GM12878 (cell line): ENCODE data around the gene ALS2. TPM values are rescaled to one million over a fixed set of nuclear protein-coding genes. Genes with fewer than 3 reads are reported as not detected.

Experiments
- ATAC-seq: fragments of 200-7000 bp; cut with Tn5 transposase; 3 replicates; pipeline ENCODE4 v1.9.1; 2020; ENCODE audit warnings: mild to moderate bottlenecking, moderate library complexity
- BruUV-seq: library from RNA; stranded (reverse); fragments of 400-500 nt; replicated peaks from 2 replicates; lab custom pipeline; 2021; lab: Mats Ljungman, UMichigan
- CTCF ChIA-PET: fragments of 300-600 bp; sonication (Branson Sonifier 250); formaldehyde crosslinking; extraction: SDS; loops from one replicate; lab custom pipeline; 2021; ENCODE audit warnings: inconsistent platforms; lab: Yijun Ruan, JAX
- POLR2A ChIA-PET: fragments of 350-600 bp; formaldehyde crosslinking; extraction: SDS; loops from one replicate; lab custom pipeline; 2021; ENCODE audit warnings: inconsistent platforms; lab: Charles Lee
- RAD21 ChIA-PET: fragments of 300-600 bp; sonication (Branson Sonifier 250); formaldehyde crosslinking; loops from one replicate; lab custom pipeline; 2023; ENCODE audit warnings: antibody characterized with exemption; ENCODE audit not compliant: unreplicated experiment; lab: Charles Lee
- SMC1A ChIA-PET: fragments of 300-600 bp; sonication (Branson Sonifier 250); formaldehyde crosslinking; loops from one replicate; lab custom pipeline; 2023; ENCODE audit not compliant: unreplicated experiment, uncharacterized antibody; lab: Charles Lee
- DNase-seq: peaks from one replicate; pipeline ENCODE4 v3.0.0-alpha.2; 2011; ENCODE audit warnings: low read depth, low spot score
- FAIRE-seq: peaks from 3 replicates; lab custom pipeline; 2011; peaks lifted over from hg19 to GRCh38; lab: Jason Lieb, UNC
- H2AFZ ChIP-seq: 2 replicates; pipeline ENCODE4 v1.6.0; 2011; ENCODE audit warnings: low read depth, low read length, control low read depth; ENCODE audit not compliant: control insufficient read depth
- H3K27ac ChIP-seq: 2 replicates; pipeline ENCODE4 v1.5.1; 2011; ENCODE audit warnings: control low read depth; ENCODE audit not compliant: control insufficient read depth, insufficient read depth
- H3K27me3 ChIP-seq, 2 experiments: replicated peaks in 1 of 2; 2 replicates each; pipeline versions ENCODE4 v1.6.0 to v1.6.1; 2011; ENCODE audit warnings: low read length in 1 of 2; ENCODE audit not compliant: control insufficient read depth in 2 of 2, insufficient read depth in 2 of 2
- H3K36me3 ChIP-seq, 2 experiments: 2 replicates each; pipeline ENCODE4 v1.5.1; 2011; ENCODE audit warnings: low read length in 1 of 2; ENCODE audit not compliant: control insufficient read depth in 2 of 2, insufficient read depth in 2 of 2
- H3K4me1 ChIP-seq: 2 replicates; pipeline ENCODE4 v1.6.1; 2011; ENCODE audit warnings: mild to moderate bottlenecking, low read length, moderate library complexity, mixed read lengths; ENCODE audit not compliant: control insufficient read depth, insufficient read depth
- H3K4me2 ChIP-seq: 2 replicates; pipeline ENCODE4 v1.6.0; 2011; ENCODE audit warnings: control low read depth; ENCODE audit not compliant: control insufficient read depth, insufficient read depth
- H3K4me3 ChIP-seq: fragments of 200-600 bp; sonication (generic); 2 replicates; pipeline ENCODE4 v1.5.1; 2016
- H3K79me2 ChIP-seq: 2 replicates; pipeline ENCODE4 v1.6.0; 2011; ENCODE audit warnings: low read length; ENCODE audit not compliant: control insufficient read depth, insufficient read depth
- H3K9ac ChIP-seq: 2 replicates; pipeline ENCODE4 v1.8.0; 2011; ENCODE audit warnings: low read length, control low read depth, mixed read lengths; ENCODE audit not compliant: control insufficient read depth, insufficient read depth
- H3K9me3 ChIP-seq: replicated peaks from 3 replicates; pipeline ENCODE4 v1.5.1; 2011; ENCODE audit warnings: mild to moderate bottlenecking, low read length; ENCODE audit not compliant: control insufficient read depth, insufficient read depth
- H4K20me1 ChIP-seq: 2 replicates; pipeline ENCODE4 v1.6.0; 2011; ENCODE audit not compliant: control insufficient read depth, insufficient read depth
- ATF7 ChIP-seq: fragments of 450-650 bp; IDR thresholded peaks from 2 replicates; pipeline ENCODE4 v1.6.1; 2016; ENCODE audit warnings: low read depth, mild to moderate bottlenecking
- BHLHE40 ChIP-seq, 2 experiments: fragments of 450-650 bp in 1 of 2; IDR thresholded peaks; 2 replicates each; pipeline ENCODE4 v1.6.1; 2011 to 2017; ENCODE audit warnings: low read depth in 2 of 2, borderline replicate concordance in 1 of 2, improper control_type of control experiment in 1 of 2, low read length in 1 of 2, mild to moderate bottlenecking in 1 of 2
- CBFB ChIP-seq: IDR thresholded peaks from 2 replicates; pipeline ENCODE4 v1.6.1; 2016; ENCODE audit warnings: antibody characterized with exemption, low read depth
- CREB1 ChIP-seq: IDR thresholded peaks from 2 replicates; pipeline ENCODE4 v1.6.1; 2012; ENCODE audit warnings: low read depth, mild to moderate bottlenecking, inconsistent platforms
- GABPA ChIP-seq: IDR thresholded peaks from 2 replicates; pipeline ENCODE4 v1.6.1; 2014; ENCODE audit warnings: antibody characterized with exemption, low read depth, mild to moderate bottlenecking, inconsistent platforms
- IKZF1 ChIP-seq: fragments of 450-650 bp; conservative IDR thresholded peaks from 2 replicates; pipeline ENCODE4 v1.6.1; 2017; ENCODE audit warnings: antibody characterized with exemption, mild to moderate bottlenecking
- JUNB ChIP-seq: IDR thresholded peaks from 2 replicates; pipeline ENCODE4 v1.6.1; 2016; ENCODE audit warnings: antibody characterized with exemption, mild to moderate bottlenecking
- LARP7 ChIP-seq: fragments of 450-650 bp; IDR thresholded peaks from 2 replicates; pipeline ENCODE4 v1.6.1; 2017; ENCODE audit warnings: mild to moderate bottlenecking
- NR2F1 ChIP-seq: fragments of 450-650 bp; conservative IDR thresholded peaks from 2 replicates; pipeline ENCODE4 v1.6.1; 2017; ENCODE audit warnings: mild to moderate bottlenecking
- PAX8 ChIP-seq: fragments of 450-650 bp; IDR thresholded peaks from 2 replicates; pipeline ENCODE4 v1.6.1; 2017; ENCODE audit warnings: mild to moderate bottlenecking, moderate library complexity
- RB1 ChIP-seq: fragments of 450-650 bp; formaldehyde crosslinking; IDR thresholded peaks from 2 replicates; pipeline ENCODE4 v1.6.1; 2017; ENCODE audit warnings: mild to moderate bottlenecking, borderline replicate concordance
- RBBP5 ChIP-seq: fragments of 200-600 bp; sonication (generic); conservative IDR thresholded peaks from 2 replicates; pipeline ENCODE4 v1.6.1; 2016
- ZNF217 ChIP-seq: fragments of 450-650 bp; IDR thresholded peaks from 2 replicates; pipeline ENCODE4 v1.6.1; 2017; ENCODE audit warnings: antibody characterized with exemption, mild to moderate bottlenecking
- WGBS: methylation state at CpG from one replicate; pipeline ENCODE4 v1.1.6; 2016; ENCODE audit warnings: low lambda C conversion rate; ENCODE audit not compliant: insufficient replicate concordance, insufficient coverage; ENCODE audit errors: missing lambda C conversion rate; 5-methylcytosine and 5-hydroxymethylcytosine counted together
- in situ Hi-C: fragments of 300-500 bp; cut with MboI; formaldehyde crosslinking; loops from 9 replicates; pipeline ENCODE4 v1.14.3; 2018; ENCODE audit warnings: mixed read lengths
- intact Hi-C: fragments of 100-400 bp; cut with micrococcal nuclease; formaldehyde crosslinking; loops from one replicate; pipeline ENCODE4 v1.14.2; 2022; ENCODE audit not compliant: unreplicated experiment
- polyA plus RNA-seq, 11 experiments: library from polyadenylated mRNA; depleted of rRNA in 4 of 11; unstranded in 6 of 11; stranded (reverse) in 5 of 11; fragments of >200 nt; fragmentation: Nextera tagmentation in 4 of 11; fragmentation: Illumina TruSeq in 1 of 11; extraction: Ambion mirVana in 4 of 11; extraction: Trizol in 1 of 11; gene quantifications; 1 replicate in 1 of 11; 2 replicates in 10 of 11; pipeline versions ENCODE4 v1.2.1 to v1.2.3, GENCODE V29; 2011 to 2016; ENCODE audit warnings: inconsistent platforms in 2 of 11, missing spikeins in 2 of 11, low read depth in 1 of 11
- total RNA-seq, 4 experiments: library from RNA; depleted of rRNA in 3 of 4; stranded (reverse); fragments of >200 nt in 3 of 4; fragmentation: Illumina TruSeq in 1 of 4; extraction: Trizol in 1 of 4; gene quantifications; 2 replicates each; pipeline versions ENCODE4 v1.2.1 to v1.2.3, GENCODE V29; 2013 to 2021
- TF ChIP-seq, protein P1 (sequence below): fragments of 450-650 bp; formaldehyde crosslinking; IDR thresholded peaks from 2 replicates; pipeline ENCODE4 v1.4.0; 2022; ENCODE audit warnings: mild to moderate bottlenecking, moderate library complexity
- TF ChIP-seq, protein P2 (sequence below): IDR thresholded peaks from 2 replicates; pipeline ENCODE4 v1.6.1; 2011; ENCODE audit warnings: borderline replicate concordance, low read depth, mild to moderate bottlenecking, moderate library complexity, low read length; ENCODE audit not compliant: insufficient read depth, poor library complexity, severe bottlenecking
- TF ChIP-seq, protein P3 (sequence below): fragments of 450-650 bp; IDR thresholded peaks from 2 replicates; pipeline ENCODE4 v1.6.1; 2014; ENCODE audit warnings: mild to moderate bottlenecking
- TF ChIP-seq, protein P4 (sequence below): fragments of 450-650 bp; IDR thresholded peaks from 2 replicates; pipeline ENCODE4 v1.6.1; 2016; ENCODE audit warnings: mild to moderate bottlenecking

The ALS2 gene
- total and polyA plus RNA-seq, 10 of the 15 experiments (the other 5 are each of a cell fraction or from before 2014, with no cell fraction given): 2.4 to 10.4 (median 7.7) TPM

GRCh38 chr2:201781557-201782051 is 871 bp upstream of the ALS2 start:
- ChIA-PET SMC1A (interaction anchor here (1.6 kb wide), 1 partner anchor 23 kb away, joined by 5 read pairs; no protein-coding TSS in a partner anchor), POLR2A (interaction anchor here (0.5 to 1.2 kb wide), 4 partner anchors 12 to 330 kb away, joined by 3 to 8 read pairs (median 4); partner anchors contain the start of genes STRADB and TRAK2), CTCF (interaction anchor here (0.7 to 1.3 kb wide), 3 partner anchors 78 to 398 kb away, joined by 3 read pairs; no protein-coding TSS in a partner anchor), RAD21 (interaction anchor here (1.4 to 1.5 kb wide), 2 partner anchors 23 to 139 kb away, joined by 5 read pairs; partner anchors contain the start of gene TMEM237)
- intact Hi-C loops: loop anchor here (10.0 kb wide), 1 partner anchor 547 kb away; no protein-coding TSS in a partner anchor
- no peaks in the 10 kb centered on the region; the same call in none of the 2 replicates for H3K79me2 ChIP-seq
- DNase-seq (no peak), ATAC-seq (peak; percentile 15), FAIRE-seq (peak; percentile 27)
- in situ Hi-C loops: no loop called here
- H3K36me3 ChIP-seq: no peaks in the 10 kb centered on the region
- H3K9me3 ChIP-seq: no peaks in the 10 kb centered on the region
- no peaks in the 10 kb centered on the region for H3K27me3 ChIP-seq
- H3K4me1 ChIP-seq: no peaks in the 10 kb centered on the region
- peak overlapping the region; percentile 98 for H3K4me2 ChIP-seq
- WGBS: 28% methylated on average over 15 of the region's 15 CpGs
- peak overlapping the region; percentile 94 for H2AFZ ChIP-seq
- H3K9ac ChIP-seq: peak overlapping the region; percentile 55
- TF ChIP-seq, protein P1, sequence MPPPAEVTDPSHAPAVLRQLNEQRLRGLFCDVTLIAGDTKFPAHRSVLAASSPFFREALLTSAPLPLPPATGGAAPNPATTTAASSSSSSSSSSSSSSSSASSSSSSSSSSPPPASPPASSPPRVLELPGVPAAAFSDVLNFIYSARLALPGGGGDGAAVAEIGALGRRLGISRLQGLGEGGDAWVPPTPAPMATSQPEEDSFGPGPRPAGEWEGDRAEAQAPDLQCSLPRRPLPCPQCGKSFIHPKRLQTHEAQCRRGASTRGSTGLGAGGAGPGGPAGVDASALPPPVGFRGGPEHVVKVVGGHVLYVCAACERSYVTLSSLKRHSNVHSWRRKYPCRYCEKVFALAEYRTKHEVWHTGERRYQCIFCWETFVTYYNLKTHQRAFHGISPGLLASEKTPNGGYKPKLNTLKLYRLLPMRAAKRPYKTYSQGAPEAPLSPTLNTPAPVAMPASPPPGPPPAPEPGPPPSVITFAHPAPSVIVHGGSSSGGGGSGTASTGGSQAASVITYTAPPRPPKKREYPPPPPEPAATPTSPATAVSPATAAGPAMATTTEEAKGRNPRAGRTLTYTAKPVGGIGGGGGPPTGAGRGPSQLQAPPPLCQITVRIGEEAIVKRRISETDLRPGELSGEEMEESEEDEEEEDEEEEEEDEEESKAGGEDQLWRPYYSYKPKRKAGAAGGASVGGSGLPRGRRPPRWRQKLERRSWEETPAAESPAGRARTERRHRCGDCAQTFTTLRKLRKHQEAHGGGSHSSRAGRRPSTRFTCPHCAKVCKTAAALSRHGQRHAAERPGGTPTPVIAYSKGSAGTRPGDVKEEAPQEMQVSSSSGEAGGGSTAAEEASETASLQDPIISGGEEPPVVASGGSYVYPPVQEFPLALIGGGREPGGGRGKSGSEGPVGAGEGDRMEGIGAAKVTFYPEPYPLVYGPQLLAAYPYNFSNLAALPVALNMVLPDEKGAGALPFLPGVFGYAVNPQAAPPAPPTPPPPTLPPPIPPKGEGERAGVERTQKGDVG (CRISPR knock-in tag): no peak
- no peak for TF ChIP-seq GABPA
- no peak for TF ChIP-seq NR2F1
- TF ChIP-seq, protein P2, sequence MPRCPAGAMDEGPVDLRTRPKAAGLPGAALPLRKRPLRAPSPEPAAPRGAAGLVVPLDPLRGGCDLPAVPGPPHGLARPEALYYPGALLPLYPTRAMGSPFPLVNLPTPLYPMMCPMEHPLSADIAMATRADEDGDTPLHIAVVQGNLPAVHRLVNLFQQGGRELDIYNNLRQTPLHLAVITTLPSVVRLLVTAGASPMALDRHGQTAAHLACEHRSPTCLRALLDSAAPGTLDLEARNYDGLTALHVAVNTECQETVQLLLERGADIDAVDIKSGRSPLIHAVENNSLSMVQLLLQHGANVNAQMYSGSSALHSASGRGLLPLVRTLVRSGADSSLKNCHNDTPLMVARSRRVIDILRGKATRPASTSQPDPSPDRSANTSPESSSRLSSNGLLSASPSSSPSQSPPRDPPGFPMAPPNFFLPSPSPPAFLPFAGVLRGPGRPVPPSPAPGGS: no peak
- TF ChIP-seq CBFB: no peak
- TF ChIP-seq JUNB: no peak
- no peak for TF ChIP-seq IKZF1
- TF ChIP-seq RBBP5: no peak
- TF ChIP-seq, protein P3, sequence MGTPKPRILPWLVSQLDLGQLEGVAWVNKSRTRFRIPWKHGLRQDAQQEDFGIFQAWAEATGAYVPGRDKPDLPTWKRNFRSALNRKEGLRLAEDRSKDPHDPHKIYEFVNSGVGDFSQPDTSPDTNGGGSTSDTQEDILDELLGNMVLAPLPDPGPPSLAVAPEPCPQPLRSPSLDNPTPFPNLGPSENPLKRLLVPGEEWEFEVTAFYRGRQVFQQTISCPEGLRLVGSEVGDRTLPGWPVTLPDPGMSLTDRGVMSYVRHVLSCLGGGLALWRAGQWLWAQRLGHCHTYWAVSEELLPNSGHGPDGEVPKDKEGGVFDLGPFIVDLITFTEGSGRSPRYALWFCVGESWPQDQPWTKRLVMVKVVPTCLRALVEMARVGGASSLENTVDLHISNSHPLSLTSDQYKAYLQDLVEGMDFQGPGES: no peak
- no peak for TF ChIP-seq RB1
- no peak for TF ChIP-seq PAX8
- no peak for TF ChIP-seq ZNF217
- TF ChIP-seq LARP7: 0 out of 2 replicates have a peak, but pooled peaks have one; percentile 33
- peak in 1 of 2 experiments; percentile 19; a peak in 1 of 4 replicates for TF ChIP-seq BHLHE40 (IDR thresholded peaks at IDR 0.05; ENCODE audit: borderline replicate concordance in 1 of 2, low read depth in 2 of 2, low read length in 1 of 2)
- TF ChIP-seq ATF7: no peak
- TF ChIP-seq CREB1: 0 out of 2 replicates have a peak, but pooled peaks have one; percentile 21
- TF ChIP-seq, protein P4, sequence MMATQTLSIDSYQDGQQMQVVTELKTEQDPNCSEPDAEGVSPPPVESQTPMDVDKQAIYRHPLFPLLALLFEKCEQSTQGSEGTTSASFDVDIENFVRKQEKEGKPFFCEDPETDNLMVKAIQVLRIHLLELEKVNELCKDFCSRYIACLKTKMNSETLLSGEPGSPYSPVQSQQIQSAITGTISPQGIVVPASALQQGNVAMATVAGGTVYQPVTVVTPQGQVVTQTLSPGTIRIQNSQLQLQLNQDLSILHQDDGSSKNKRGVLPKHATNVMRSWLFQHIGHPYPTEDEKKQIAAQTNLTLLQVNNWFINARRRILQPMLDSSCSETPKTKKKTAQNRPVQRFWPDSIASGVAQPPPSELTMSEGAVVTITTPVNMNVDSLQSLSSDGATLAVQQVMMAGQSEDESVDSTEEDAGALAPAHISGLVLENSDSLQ: peak; percentile 23; the same call in 1 of the 2 replicates
- no peak overlapping the region for H3K27ac ChIP-seq
- no peaks in the 10 kb centered on the region for H4K20me1 ChIP-seq
- H3K4me3 ChIP-seq: peak overlapping the region; percentile 96
- BruUV-seq: no TSS peak
